Activated naive CD8-positive, alpha-beta T cell treated with anti-CD3 and anti-CD28 coated beads, Interleukin-2, amount 50 U/mL, for 24 hours (primary cell): ENCODE measurements around the gene COQ10B.
A peak's percentile ranks its signal among the peaks of the same experiment; 100 is the strongest.
"Not testable (repeated sequence)": the region's sequence is repeated elsewhere in the genome, so short reads cannot be mapped to it uniquely, and the experiment has no call there.

Source experiments
- ATAC-seq: fragments of 150-1000 bp; cut with Tn5 transposase; one replicate; pipeline ENCODE4 v1.10.0; 2021
- DNase-seq: peaks from one replicate; pipeline ENCODE4 v3.0.0; 2021
- H3K27ac Mint-ChIP-seq: one replicate; pipeline ENCODE4 v1.8.0; 2021; ENCODE audit warnings: mild to moderate bottlenecking, mixed read lengths
- H3K27me3 Mint-ChIP-seq: one replicate; pipeline ENCODE4 v1.8.0; 2021; ENCODE audit warnings: mixed read lengths
- H3K36me3 Mint-ChIP-seq: one replicate; pipeline ENCODE4 v1.8.0; 2021; ENCODE audit warnings: low read depth, mixed read lengths
- H3K4me1 Mint-ChIP-seq: one replicate; pipeline ENCODE4 v1.8.0; 2021; ENCODE audit warnings: mixed read lengths
- H3K4me3 Mint-ChIP-seq: one replicate; pipeline ENCODE4 v1.8.0; 2021; ENCODE audit warnings: mild to moderate bottlenecking, moderate library complexity, mixed read lengths
- H3K9me3 Mint-ChIP-seq: one replicate; pipeline ENCODE4 v1.8.0; 2021; ENCODE audit warnings: mixed read lengths

The COQ10B gene

DNA sequence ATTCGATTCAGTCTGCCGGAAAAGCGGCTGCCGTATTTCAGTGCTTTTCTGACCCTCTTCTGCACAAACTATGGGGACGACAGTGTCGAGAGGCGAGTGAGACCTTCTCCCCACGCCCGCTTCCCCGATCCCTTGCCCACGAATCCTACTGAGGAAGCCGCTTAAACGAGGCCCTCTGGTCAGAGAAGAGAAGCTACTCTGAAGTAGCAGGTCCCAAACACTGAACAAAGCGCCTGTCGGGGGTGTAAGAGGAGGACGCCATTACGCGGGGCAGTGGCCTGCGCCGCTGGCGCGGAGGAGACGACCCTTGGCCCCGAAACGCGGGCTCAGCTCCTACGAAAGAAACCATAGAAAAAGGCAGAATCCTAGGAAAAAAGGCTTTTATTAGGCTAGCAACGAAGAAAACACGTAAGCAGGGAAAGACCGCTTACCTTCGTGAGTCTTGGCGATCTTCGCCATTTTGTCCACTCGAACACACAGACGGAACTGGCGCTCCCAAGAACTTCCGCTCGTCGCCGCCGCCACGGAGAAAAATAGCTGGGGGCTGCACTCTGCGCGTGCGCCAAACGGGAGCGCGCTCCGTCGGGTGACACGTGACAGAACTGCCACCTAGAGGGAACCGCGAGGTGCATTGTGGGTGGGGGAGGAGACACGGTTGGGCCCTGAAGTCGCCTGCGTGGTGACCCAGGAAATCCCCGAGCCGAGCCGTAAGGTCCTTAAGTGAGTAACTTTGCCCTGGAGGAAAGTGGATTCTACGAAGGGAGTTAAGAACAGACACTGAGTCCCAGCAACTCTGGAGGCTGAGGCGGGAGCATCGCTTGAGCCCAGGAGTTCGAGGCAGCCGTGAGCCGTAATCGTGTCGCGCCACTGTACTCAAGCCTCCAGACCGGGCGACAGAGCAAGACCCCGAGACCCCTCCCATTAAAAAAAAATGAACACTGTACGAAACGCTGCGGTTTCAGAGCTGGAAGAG lies 18.5 kb upstream of the COQ10B start, which contains the start of gene SF3B1:
TSS of gene SF3B1 (minus strand) at position 488 of the 973 bp plus-strand sequence. CDS start at position 459, 29 bp downstream.
- H3K27me3 Mint-ChIP-seq = peaks cover 3% of the 10 kb centered on the region
- H3K36me3 Mint-ChIP-seq = peaks cover 19% of the 10 kb centered on the region
- peaks cover 52% of the 10 kb centered on the region for H3K4me1 Mint-ChIP-seq
- no peaks in the 10 kb centered on the region for H3K9me3 Mint-ChIP-seq
- H3K4me3 Mint-ChIP-seq = peak within 1 kb of the TSS; percentile 94
- ATAC-seq (peak; percentile 95), DNase-seq (peak; percentile 98)
- H3K27ac Mint-ChIP-seq = peak within 1 kb of the TSS; percentile 100

GRCh38 chr2:197435598-197436420 lies 17.5 kb upstream of the COQ10B start:
- DNase-seq (no peak), ATAC-seq (no peak)
- Mint-ChIP-seq H3K4me1 (peaks cover 42% of the 10 kb centered on the region), H3K27me3 (peaks cover 3% of the 10 kb centered on the region), H3K36me3 (peaks cover 14% of the 10 kb centered on the region), H3K9me3 (no peaks in the 10 kb centered on the region), H3K4me3 (peak overlapping the region; percentile 94), H3K27ac (peak overlapping the region; percentile 100)

DNA sequence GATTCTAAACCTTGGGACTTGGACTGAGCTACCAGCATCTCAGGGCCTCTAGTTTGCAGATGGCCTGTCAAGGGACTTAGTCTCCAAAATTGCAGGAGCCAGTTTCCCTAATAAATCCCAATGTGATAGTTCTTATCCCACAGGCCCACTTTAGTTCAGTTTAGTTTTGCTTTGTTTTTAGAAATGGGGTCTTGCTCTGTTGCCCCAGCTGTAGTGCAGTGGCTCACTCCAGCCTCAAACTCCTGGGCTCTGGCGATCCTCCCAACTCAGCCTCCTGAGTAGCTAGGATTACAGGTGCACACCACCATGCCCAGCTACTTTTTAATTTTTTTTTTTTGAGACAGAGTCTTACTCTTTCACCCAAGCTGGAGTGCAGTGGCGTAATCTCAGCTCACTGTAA lies 16.0 kb upstream of the COQ10B start:
- H3K27ac Mint-ChIP-seq = no peak overlapping the region
- ATAC-seq (no peak), DNase-seq (no peak)
- H3K36me3 Mint-ChIP-seq = peaks cover 12% of the 10 kb centered on the region
- H3K4me3 Mint-ChIP-seq = no peak overlapping the region
- peaks cover 27% of the 10 kb centered on the region for H3K4me1 Mint-ChIP-seq
- H3K9me3 Mint-ChIP-seq = no peaks in the 10 kb centered on the region
- peaks cover 3% of the 10 kb centered on the region for H3K27me3 Mint-ChIP-seq

DNA sequence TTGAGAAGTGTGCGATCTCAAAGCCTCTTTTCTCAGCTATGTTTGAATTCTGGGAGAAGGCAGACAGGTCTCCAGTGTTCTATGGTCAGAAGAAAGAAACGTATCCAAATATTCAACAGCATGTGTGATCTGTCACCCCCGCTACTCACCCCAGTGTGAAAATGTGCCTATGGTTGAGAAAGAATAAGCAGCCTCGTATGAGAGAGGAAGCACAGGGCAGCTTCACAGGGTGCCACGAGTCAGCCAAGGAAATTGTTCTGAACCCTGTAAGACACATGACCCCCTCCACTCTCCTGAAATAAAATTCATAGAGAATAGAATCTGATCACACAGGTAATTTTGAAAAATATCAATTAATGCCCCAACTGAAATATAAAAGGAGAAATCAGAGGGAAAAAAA lies 10.5 kb upstream of the COQ10B start:
- DNase-seq (no peak), ATAC-seq (no peak)
- H3K27me3 Mint-ChIP-seq = peaks cover 3% of the 10 kb centered on the region
- H3K4me1 Mint-ChIP-seq = no peaks in the 10 kb centered on the region
- no peak overlapping the region for H3K4me3 Mint-ChIP-seq
- no peaks in the 10 kb centered on the region for H3K36me3 Mint-ChIP-seq
- no peak overlapping the region for H3K27ac Mint-ChIP-seq
- H3K9me3 Mint-ChIP-seq = no peaks in the 10 kb centered on the region

- H3K36me3 Mint-ChIP-seq = no peaks in the 10 kb centered on the region
- no peak overlapping the region for H3K4me3 Mint-ChIP-seq
- H3K27me3 Mint-ChIP-seq = peaks cover 3% of the 10 kb centered on the region
- no peaks in the 10 kb centered on the region for H3K4me1 Mint-ChIP-seq
- H3K27ac Mint-ChIP-seq = no peak overlapping the region
- ATAC-seq (no peak), DNase-seq (no peak)
- H3K9me3 Mint-ChIP-seq = no peaks in the 10 kb centered on the region
Observed at GRCh38 chr2:197445746-197446145, 7.6 kb upstream of the COQ10B start.

DNA sequence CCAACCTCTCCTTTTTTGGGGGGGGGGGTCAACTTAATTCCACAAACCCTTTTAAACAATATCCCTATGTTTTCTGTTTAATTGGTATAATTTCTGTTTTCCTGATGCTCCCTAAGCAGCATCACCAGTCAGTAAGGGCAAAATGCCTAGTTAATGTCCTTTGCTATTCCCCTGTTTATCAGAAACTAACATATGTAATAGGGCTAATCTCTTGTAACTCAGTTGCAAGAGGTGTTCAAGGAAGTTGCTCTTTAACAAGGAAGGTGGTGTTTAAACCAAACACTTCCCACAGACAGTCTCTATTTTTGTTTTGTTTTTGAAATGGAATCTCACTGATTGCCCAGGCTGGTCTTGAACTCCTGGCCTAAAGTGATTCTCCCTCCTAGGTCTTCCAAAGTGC lies 6.5 kb upstream of the COQ10B start:
- H3K27ac Mint-ChIP-seq = no peak overlapping the region
- no peaks in the 10 kb centered on the region for H3K36me3 Mint-ChIP-seq
- no peak for ATAC-seq
- DNase-seq = no peak
- no peak overlapping the region for H3K4me3 Mint-ChIP-seq
- H3K27me3 Mint-ChIP-seq = peaks cover 3% of the 10 kb centered on the region
- H3K9me3 Mint-ChIP-seq = no peaks in the 10 kb centered on the region
- H3K4me1 Mint-ChIP-seq = peaks cover 4% of the 10 kb centered on the region

GRCh38 chr2:197450465-197450864 lies 2.9 kb upstream of the COQ10B start:
- H3K4me1 Mint-ChIP-seq = peaks cover 35% of the 10 kb centered on the region
- H3K4me3 Mint-ChIP-seq = no peak overlapping the region
- H3K27ac Mint-ChIP-seq = no peak overlapping the region
- no peaks in the 10 kb centered on the region for H3K9me3 Mint-ChIP-seq
- no peak for ATAC-seq
- H3K36me3 Mint-ChIP-seq = peaks cover 5% of the 10 kb centered on the region
- H3K27me3 Mint-ChIP-seq = peaks cover 2% of the 10 kb centered on the region
- no peak for DNase-seq

GRCh38 chr2:197450935-197451358 lies 2.4 kb upstream of the COQ10B start:
- not testable (repeated sequence) for H3K27me3 Mint-ChIP-seq, H3K4me3 Mint-ChIP-seq, ATAC-seq, DNase-seq, H3K9me3 Mint-ChIP-seq, H3K27ac Mint-ChIP-seq, H3K36me3 Mint-ChIP-seq
- peaks cover 39% of the 10 kb centered on the region for H3K4me1 Mint-ChIP-seq

GRCh38 chr2:197452754-197453122 lies 614 bp upstream of the COQ10B start:
- Mint-ChIP-seq H3K27ac (peak overlapping the region; percentile 100), H3K4me1 (peaks cover 47% of the 10 kb centered on the region), H3K36me3 (peaks cover 7% of the 10 kb centered on the region), H3K4me3 (peak overlapping the region; percentile 100), H3K27me3 (peaks cover 2% of the 10 kb centered on the region), H3K9me3 (no peaks in the 10 kb centered on the region)
- ATAC-seq (no peak), DNase-seq (no peak)

DNA sequence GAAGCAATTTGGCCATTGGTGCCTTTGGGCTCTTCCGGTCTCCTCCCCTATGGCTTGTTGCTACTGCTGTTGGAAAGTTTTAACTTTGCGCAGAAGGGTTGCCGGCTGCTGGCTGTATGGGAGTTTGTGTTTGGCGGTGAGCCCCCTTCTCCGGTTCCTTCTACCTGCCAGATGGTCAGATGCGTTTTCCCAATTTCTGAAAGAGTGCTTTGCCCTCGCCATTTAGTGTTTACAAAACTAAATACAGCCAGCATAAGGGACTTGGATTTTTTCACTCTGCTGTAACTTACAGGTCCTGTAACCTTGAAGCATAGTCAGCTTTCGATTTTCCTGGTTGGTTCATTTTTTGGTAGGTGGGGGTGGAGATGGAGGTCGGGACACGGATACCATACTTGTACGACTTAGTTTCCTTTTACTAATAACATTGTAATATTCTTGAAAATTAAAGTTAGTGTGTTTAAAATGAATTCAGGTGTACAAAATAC lies 604 bp downstream of the COQ10B start:
- Mint-ChIP-seq H3K4me3 (peak overlapping the region; percentile 100), H3K27ac (peak overlapping the region; percentile 100), H3K9me3 (no peaks in the 10 kb centered on the region), H3K4me1 (peaks cover 52% of the 10 kb centered on the region), H3K36me3 (peaks cover 7% of the 10 kb centered on the region), H3K27me3 (peaks cover 2% of the 10 kb centered on the region)
- ATAC-seq (no peak), DNase-seq (peak; percentile 68)

DNA sequence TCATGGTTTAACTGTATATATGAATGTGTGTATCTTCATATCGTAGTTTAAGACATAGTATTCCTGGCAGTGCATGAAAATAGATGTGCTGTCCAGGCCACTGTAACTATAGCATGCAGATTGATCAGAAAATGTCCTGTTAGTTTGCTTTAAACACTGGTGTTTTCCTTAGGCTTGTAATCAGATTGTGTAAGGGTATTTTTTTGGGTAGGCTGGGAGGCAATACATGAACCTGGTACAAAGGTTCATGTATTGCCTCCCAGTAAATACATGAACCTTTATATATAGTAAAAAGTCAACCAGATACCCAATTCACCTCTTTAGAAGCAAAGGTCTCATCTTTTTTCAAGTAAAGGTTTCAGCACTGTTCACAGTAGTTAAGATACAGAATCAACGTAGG lies 1.6 kb downstream of the COQ10B start:
- H3K4me3 Mint-ChIP-seq = peak overlapping the region; percentile 100
- peaks cover 2% of the 10 kb centered on the region for H3K27me3 Mint-ChIP-seq
- peaks cover 13% of the 10 kb centered on the region for H3K36me3 Mint-ChIP-seq
- H3K27ac Mint-ChIP-seq = peak overlapping the region; percentile 100
- no peak for ATAC-seq
- DNase-seq = no peak
- H3K9me3 Mint-ChIP-seq = no peaks in the 10 kb centered on the region
- H3K4me1 Mint-ChIP-seq = peaks cover 55% of the 10 kb centered on the region

- Mint-ChIP-seq H3K4me3 (peak overlapping the region; percentile 24), H3K36me3 (peaks cover 16% of the 10 kb centered on the region), H3K9me3 (no peaks in the 10 kb centered on the region), H3K4me1 (peaks cover 55% of the 10 kb centered on the region), H3K27ac (peak overlapping the region; percentile 42), H3K27me3 (peaks cover 2% of the 10 kb centered on the region)
- no peak for DNase-seq
- no peak for ATAC-seq
Observed at GRCh38 chr2:197455428-197455827, 2.1 kb downstream of the COQ10B start.

- ATAC-seq (no peak), DNase-seq (no peak)
- peaks cover 19% of the 10 kb centered on the region for H3K4me1 Mint-ChIP-seq
- no peak overlapping the region for H3K4me3 Mint-ChIP-seq
- no peaks in the 10 kb centered on the region for H3K27me3 Mint-ChIP-seq
- no peak overlapping the region for H3K27ac Mint-ChIP-seq
- no peaks in the 10 kb centered on the region for H3K9me3 Mint-ChIP-seq
- peaks cover 23% of the 10 kb centered on the region for H3K36me3 Mint-ChIP-seq
Observed at GRCh38 chr2:197460649-197461048, 7.3 kb downstream of the COQ10B start.

DNA sequence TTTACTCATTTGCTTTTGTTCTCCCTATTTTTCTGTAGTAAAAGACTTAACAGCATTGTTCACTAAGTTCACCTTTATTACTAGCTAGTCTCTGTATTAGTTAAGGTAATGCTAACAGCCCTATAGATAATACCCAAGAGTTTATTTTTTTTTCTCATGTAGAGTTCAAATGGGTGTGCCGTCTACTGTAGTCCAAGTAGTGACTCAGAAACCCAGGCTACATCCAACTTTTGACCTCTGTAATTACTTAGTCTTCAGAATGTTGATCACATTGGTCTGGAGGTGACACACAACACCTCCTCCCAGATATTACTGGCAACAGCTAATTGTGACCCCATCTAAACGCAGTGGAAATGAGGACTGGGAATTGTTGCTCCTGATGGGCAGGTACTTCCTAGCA lies 7.7 kb downstream of the COQ10B start:
- no peaks in the 10 kb centered on the region for H3K27me3 Mint-ChIP-seq
- DNase-seq (no peak), ATAC-seq (no peak)
- H3K36me3 Mint-ChIP-seq = peaks cover 23% of the 10 kb centered on the region
- peaks cover 15% of the 10 kb centered on the region for H3K4me1 Mint-ChIP-seq
- H3K4me3 Mint-ChIP-seq = no peak overlapping the region
- H3K27ac Mint-ChIP-seq = peak overlapping the region; percentile 15
- no peaks in the 10 kb centered on the region for H3K9me3 Mint-ChIP-seq
